GM12891 (cell line): ENCODE data around the gene HS3ST4.

Source experiments
- POLR2A ChIP-seq: IDR thresholded peaks from 2 replicates; pipeline ENCODE4 v1.6.1; 2011; ENCODE audit warnings: low read depth, low read length, control low read depth
- POLR2AphosphoS5 ChIP-seq: IDR thresholded peaks from 2 replicates; pipeline ENCODE4 v1.6.1; 2011; ENCODE audit warnings: low read depth, low read length, control low read depth
- SPI1 ChIP-seq: IDR thresholded peaks from 2 replicates; pipeline ENCODE4 v1.6.1; 2011; ENCODE audit warnings: low read depth, low read length, control low read depth
- TAF1 ChIP-seq: IDR thresholded peaks from 2 replicates; pipeline ENCODE4 v1.6.1; 2011; ENCODE audit warnings: low read depth, low read length, control low read depth

GRCh38 chr16:26051063-26051462 lies 359.3 kb downstream of the HS3ST4 start:
- no peak for TF ChIP-seq POLR2AphosphoS5
- no peak for TF ChIP-seq POLR2A
- TF ChIP-seq SPI1 = no peak
- no peak for TF ChIP-seq TAF1
